Right cardiac atrium (tissue), 5 donors: Measurements from ENCODE around the gene EFCC1. TPM values are rescaled to one million over a fixed set of nuclear protein-coding genes. Genes with fewer than 3 reads are reported as not detected.

ENCODE experiments used
- ATAC-seq, 2 donors: fragments of 200-7000 bp; cut with Tn5 transposase; one replicate each; pipeline versions ENCODE4 v1.8.0 to v1.9.1; 2020; ENCODE audit warnings: moderate library complexity in 2 of 2, mild to moderate bottlenecking in 1 of 2
- DNase-seq, 3 donors: peaks; one replicate each; pipeline ENCODE4 v3.0.0-alpha.2; 2020
- H3K27ac ChIP-seq: one replicate; pipeline ENCODE4 v1.5.1; 2013; ENCODE audit warnings: mild to moderate bottlenecking, low read length, control low read depth, moderate library complexity
- H3K27me3 ChIP-seq: one replicate; pipeline ENCODE4 v1.6.1; 2013; ENCODE audit not compliant: control insufficient read depth, insufficient read depth
- H3K4me1 ChIP-seq: one replicate; pipeline ENCODE4 v1.6.1; 2013; ENCODE audit warnings: low read length; ENCODE audit not compliant: control insufficient read depth, insufficient read depth
- H3K4me3 ChIP-seq: one replicate; pipeline ENCODE4 v1.5.1; 2013; ENCODE audit warnings: low read length, control low read depth
- H3K9me3 ChIP-seq: one replicate; pipeline ENCODE4 v1.6.1; 2013; ENCODE audit warnings: low read length; ENCODE audit not compliant: control insufficient read depth
- WGBS: extraction: QIAGEN DNeasy Blood & Tissue Kit; methylation state at CpG from one replicate; pipeline ENCODE4 v1.1.7; 2013; 5-methylcytosine and 5-hydroxymethylcytosine counted together
- intact Hi-C, 4 donors: fragments of 100-400 bp; cut with DNase I; formaldehyde crosslinking; loops; one replicate each; pipeline versions ENCODE4 v1.11.0 to v1.14.0; 2022 to 2023
- polyA plus RNA-seq: library from polyadenylated mRNA; stranded (reverse); fragments of 200-250 nt; gene quantifications from one replicate; pipeline ENCODE4 v1.2.3, GENCODE V29; 2013
- total RNA-seq, 4 donors: library from RNA; stranded (reverse); fragmentation: NEBNext Ultra II Directional; extraction: Animal tissue kit (Norgen Biotek cat#: 25700); gene quantifications; one replicate each; pipeline ENCODE4 v1.2.1, GENCODE V29; 2021
- donor health status: healthy with polysubstance abuse.
- donor health status: DM: no; HTN: yes; CAD: no.
- donor health status: DM: no; HTN: no; CAD: no.
- donor health status: DM: no; HTN: yes; CAD: no; lungs with severe emphysema.
- donor health status: DM: yes; HTN: yes; CAD: no.

The EFCC1 gene
- total and polyA plus RNA-seq, 5 donors = 0.69 to 1.2 (median 1.1) TPM

DNA sequence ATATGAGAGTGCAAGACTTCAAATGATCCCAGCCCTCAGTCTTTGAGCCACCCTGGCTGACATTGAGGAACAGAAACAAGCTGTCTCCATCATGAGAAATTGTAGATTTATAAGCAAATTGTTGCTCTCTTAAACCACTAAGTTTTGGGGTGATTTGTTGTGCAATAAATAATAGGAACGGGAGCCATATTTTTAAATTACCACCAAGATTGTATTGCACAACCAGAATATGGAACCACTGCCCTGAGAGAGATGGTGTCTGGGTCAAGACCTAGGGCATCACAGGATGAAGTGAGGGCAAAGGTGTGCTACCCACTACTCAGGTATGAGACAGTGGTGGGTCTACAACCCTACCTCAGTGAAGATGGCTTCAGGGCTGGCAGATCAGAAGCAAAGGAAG lies 4.9 kb upstream of the EFCC1 start:
- H3K27ac ChIP-seq = no peak overlapping the region
- DNase-seq = no peak
- 89% methylated on average over 1 of the region's 1 CpG for WGBS
- intact Hi-C loops = no loop called here
- H3K4me1 ChIP-seq = no peaks in the 10 kb centered on the region
- H3K9me3 ChIP-seq = no peaks in the 10 kb centered on the region
- no peak for ATAC-seq
- H3K4me3 ChIP-seq = no peak overlapping the region
- H3K27me3 ChIP-seq = no peaks in the 10 kb centered on the region

DNA sequence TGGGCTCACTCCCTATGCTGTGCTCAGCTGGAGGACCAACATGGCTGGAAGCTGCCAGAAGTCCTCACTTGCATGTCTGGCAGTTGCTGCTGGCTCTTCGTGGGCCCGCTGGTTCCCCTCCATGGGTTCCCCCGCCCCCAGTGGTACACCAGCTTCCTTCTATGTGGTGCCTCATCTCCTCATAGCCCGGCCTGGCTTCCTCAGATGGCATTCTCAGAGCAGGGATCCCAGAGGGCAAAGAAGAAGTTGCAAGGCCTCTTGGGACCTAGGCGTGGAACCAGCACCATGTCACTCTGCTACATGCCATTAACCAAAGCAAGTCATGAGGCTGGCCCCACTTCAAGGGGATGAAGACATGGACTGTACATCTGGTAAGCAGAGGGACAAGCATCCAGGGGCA lies 4.4 kb upstream of the EFCC1 start:
- Histone ChIP-seq H3K27ac (no peak overlapping the region), H3K9me3 (no peaks in the 10 kb centered on the region), H3K4me1 (no peaks in the 10 kb centered on the region), H3K4me3 (no peak overlapping the region), H3K27me3 (no peaks in the 10 kb centered on the region)
- no peak for ATAC-seq
- intact Hi-C loops = no loop called here
- 83% methylated on average over 5 of the region's 5 CpGs for WGBS
- DNase-seq = no peak

DNA sequence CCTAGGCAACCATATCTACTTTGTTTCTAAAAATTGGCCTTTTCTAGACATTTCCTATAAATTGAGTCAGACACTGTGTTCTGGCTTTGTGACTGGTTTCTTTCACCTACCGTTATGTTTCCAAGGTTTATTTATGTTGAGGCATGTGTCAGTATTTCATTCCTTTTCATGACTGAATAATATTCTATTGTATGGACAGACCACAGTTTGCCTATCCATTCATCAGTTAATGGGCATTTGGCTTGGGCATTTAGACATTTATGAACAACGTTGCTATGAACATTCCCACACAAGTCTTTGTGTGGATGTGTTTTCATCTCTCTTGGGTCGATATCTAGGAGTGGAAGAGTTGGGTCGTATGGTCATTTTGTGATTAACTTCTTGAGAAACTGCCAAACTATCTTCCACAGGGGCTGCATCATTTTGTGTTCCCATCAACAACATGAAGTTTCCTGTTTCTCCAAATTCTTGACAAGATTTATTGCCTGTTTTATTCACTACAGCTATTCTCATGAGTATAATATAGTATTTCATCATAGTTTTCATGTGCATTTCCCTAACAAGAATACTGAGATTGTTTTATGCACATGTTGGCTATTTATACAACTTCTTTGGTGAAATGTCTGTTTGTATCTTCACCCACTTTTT lies 3.5 kb upstream of the EFCC1 start:
- DNase-seq = no peak
- intact Hi-C loops = no loop called here
- 56% methylated on average over 4 of the region's 4 CpGs for WGBS
- no peak for ATAC-seq
- Histone ChIP-seq H3K27ac (no peak overlapping the region), H3K4me1 (no peaks in the 10 kb centered on the region), H3K4me3 (no peak overlapping the region), H3K9me3 (no peaks in the 10 kb centered on the region), H3K27me3 (no peaks in the 10 kb centered on the region)

DNA sequence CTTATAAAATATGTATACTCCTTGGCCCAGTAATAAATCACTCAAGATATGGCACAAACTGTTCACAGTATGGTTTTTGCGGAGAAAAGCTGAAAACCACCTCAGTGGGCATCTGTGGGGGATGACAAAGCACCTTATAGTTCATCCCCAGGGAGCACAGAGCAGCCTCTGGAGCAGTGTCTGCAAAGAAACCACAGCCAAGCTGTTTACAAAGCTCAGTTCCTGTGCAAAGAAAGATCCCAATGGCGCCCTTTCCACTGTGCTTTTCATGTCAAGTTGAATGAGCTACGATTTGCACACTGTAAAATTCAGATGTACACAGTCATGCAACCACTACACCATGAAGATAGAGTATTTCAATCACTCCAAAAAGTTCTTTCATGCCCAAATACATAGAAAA lies 2.5 kb upstream of the EFCC1 start:
- WGBS = 82% methylated on average over 3 of the region's 3 CpGs
- DNase-seq (no peak), ATAC-seq (no peak)
- no peaks in the 10 kb centered on the region for H3K4me1 ChIP-seq
- intact Hi-C loops = no loop called here
- H3K27ac ChIP-seq = no peak overlapping the region
- no peaks in the 10 kb centered on the region for H3K9me3 ChIP-seq
- H3K27me3 ChIP-seq = no peaks in the 10 kb centered on the region
- H3K4me3 ChIP-seq = no peak overlapping the region

DNA sequence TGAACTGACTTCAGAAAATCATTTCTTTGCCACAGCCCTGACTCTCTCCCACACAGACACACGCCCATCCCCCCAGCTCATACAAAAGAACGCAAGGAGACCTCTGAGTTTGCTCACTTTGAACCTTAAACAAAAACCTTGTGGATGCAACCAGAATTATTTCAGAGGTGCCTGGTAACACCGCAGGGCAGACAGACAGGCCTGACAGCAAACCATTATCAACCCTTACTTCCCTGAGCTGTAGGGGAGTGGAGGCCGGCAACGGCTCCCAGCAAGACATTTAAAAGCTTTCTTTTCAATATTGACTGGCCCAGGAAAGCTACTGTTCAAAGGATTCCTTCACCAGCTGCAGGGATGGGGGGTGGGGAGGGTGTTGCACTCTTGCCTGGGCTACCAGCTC lies 2.0 kb upstream of the EFCC1 start:
- H3K4me3 ChIP-seq = no peak overlapping the region
- ATAC-seq (no peak), DNase-seq (no peak)
- no peak overlapping the region for H3K27ac ChIP-seq
- no peaks in the 10 kb centered on the region for H3K27me3 ChIP-seq
- intact Hi-C loops = no loop called here
- no peaks in the 10 kb centered on the region for H3K4me1 ChIP-seq
- H3K9me3 ChIP-seq = no peaks in the 10 kb centered on the region
- WGBS = 74% methylated on average over 5 of the region's 5 CpGs

DNA sequence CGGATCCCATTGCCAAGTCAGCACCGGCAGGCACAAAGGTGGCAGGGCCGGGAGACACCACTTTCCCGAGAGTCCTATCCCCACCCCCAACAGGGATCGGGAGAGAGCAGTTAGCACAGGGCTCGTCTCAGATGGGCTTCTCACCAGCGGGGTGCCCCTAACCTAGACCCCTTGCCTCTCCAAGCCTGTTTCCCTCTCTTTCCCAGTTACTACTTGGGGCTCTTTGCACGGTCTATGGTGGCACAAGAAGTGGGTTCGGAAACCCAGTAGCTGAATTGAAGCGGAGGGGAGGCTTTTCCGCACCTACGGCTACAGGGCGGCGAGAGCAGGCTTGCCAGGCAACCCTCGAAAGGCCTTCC lies 383 bp upstream of the EFCC1 start:
- DNase-seq (no peak), ATAC-seq (peak; percentile 7 to 20)
- Histone ChIP-seq H3K4me3 (peak overlapping the region; percentile 52), H3K27ac (peak overlapping the region; percentile 34), H3K27me3 (no peaks in the 10 kb centered on the region), H3K4me1 (no peaks in the 10 kb centered on the region), H3K9me3 (no peaks in the 10 kb centered on the region)
- intact Hi-C loops = no loop called here
- WGBS = 13% methylated on average over 15 of the region's 15 CpGs

DNA sequence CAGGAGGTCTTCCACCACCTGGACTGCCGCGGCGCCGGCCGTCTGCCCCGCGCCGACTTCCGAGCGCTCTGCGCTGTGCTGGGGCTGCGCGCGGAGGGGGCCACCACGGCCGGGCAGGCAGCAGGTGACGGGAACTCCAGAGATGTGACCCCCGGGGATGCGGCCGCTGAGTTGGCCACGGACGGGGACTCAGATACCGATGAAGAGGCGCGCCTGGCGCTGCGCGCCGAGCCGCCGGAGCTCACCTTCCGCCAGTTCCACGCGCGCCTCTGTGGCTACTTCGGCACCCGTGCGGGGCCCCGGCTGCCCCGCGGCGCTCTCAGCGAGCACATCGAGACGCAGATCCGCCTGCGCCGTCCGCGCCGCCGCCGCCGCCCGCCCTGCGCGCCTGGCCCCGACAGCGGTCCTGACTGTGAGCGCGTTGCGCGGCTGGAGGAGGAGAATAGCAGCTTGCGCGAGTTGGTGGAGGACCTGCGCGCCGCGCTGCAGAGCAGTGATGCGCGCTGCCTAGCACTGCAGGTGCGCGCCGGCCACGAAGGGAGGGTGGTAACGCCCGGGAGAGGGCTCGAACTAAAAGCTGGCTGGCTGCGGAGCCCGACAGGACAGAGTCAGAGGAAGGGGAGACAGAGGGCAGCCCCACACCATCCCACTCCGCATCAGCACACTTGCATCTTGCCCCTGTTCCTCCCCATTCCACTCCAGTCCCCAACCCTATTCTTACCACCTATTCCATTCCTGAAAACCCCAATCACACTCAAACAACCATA lies 885 bp downstream of the EFCC1 start:
- Histone ChIP-seq H3K27me3 (no peaks in the 10 kb centered on the region), H3K4me3 (peak overlapping the region; percentile 52), H3K9me3 (no peaks in the 10 kb centered on the region), H3K4me1 (no peaks in the 10 kb centered on the region), H3K27ac (no peak overlapping the region)
- ATAC-seq (peak in 1 of 2 donors; percentile 13), DNase-seq (peak in 1 of 3 donors; percentile 71)
- 2% methylated on average over 81 of the region's 81 CpGs for WGBS
- intact Hi-C loops = no loop called here

DNA sequence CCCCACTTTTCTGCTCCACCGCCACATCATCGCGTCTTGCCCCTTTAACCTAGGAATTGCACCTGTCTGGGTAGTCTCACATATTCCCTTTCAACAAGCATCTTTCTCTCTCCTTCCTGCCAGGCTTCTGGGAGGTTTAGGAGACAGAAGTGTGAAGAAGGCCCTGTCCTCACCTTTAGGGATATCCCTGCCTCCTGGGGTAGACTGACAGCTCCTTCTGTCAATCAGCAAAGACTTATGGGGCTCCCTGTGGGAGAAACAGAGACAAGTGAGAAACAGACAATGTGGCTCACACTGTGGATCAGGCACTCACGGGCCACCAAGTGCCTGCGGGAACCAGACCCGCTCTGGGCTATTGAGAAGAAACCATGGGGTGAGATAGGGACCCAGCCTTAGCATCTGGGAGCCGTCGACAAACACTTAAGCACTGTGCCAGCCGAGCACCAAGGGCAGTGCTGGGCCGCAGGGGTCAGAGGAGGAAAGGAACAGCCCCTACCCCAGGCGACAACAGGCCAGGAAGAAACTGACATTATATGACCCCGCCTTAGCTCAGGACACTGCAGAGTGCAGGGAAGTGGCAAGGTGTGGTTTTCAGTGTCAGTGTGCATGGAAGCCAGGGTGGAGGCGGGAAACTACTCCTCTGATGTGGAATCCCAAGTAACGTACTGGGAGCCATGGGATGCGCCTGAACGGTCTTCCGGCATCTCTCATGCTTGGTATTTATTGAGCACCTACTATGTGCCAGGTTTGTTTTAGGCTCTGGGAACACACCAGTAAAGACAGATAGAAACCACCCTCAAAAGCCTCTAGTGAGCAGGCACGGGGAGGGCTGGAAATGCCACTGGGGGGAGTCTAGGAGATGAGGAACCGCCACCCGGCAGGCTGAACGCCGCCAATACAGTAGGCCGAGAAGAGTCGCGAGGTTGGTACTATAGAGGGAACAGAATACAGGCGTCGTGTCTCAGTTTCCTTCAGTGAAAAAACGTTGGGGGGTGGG lies 1.8 kb downstream of the EFCC1 start:
- ATAC-seq = no peak
- Histone ChIP-seq H3K9me3 (no peaks in the 10 kb centered on the region), H3K27ac (no peak overlapping the region), H3K4me3 (no peak overlapping the region), H3K4me1 (no peaks in the 10 kb centered on the region), H3K27me3 (no peaks in the 10 kb centered on the region)
- DNase-seq = no peak
- 51% methylated on average over 28 of the region's 28 CpGs for WGBS
- intact Hi-C loops = no loop called here

DNA sequence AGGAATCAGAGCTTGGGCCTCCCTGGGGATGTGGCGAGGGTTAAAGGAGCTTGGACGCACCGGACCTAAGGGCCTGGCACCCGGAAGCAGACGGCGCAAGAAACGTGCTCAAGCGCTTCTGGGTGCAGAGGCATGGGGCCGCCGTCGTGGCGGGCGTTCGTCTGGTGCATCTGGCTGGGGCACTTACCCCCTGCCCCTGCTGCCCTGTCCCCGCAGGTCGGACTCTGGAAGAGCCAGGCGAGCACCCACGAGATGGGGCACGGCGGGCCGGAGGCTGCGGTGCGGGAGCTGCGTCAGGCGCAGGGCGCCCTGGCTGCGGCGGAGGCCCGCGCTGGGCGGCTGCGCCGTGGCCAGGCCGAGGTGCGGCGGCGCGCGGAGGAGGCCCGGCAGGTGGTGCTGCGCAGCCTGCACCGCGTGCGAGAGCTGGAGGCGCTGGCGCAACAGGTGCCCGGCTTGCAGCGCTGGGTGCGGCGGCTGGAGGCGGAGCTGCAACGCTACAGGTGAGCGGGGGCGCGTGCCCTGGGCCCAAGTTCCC lies 2.5 kb downstream of the EFCC1 start:
- intact Hi-C loops = no loop called here
- ATAC-seq (peak in 1 of 2 donors; percentile 7), DNase-seq (peak in 2 of 3 donors; percentile 62 to 65)
- 32% methylated on average over 55 of the region's 55 CpGs for WGBS
- no peak overlapping the region for H3K27ac ChIP-seq
- no peaks in the 10 kb centered on the region for H3K9me3 ChIP-seq
- no peaks in the 10 kb centered on the region for H3K4me1 ChIP-seq
- no peak overlapping the region for H3K4me3 ChIP-seq
- no peaks in the 10 kb centered on the region for H3K27me3 ChIP-seq

DNA sequence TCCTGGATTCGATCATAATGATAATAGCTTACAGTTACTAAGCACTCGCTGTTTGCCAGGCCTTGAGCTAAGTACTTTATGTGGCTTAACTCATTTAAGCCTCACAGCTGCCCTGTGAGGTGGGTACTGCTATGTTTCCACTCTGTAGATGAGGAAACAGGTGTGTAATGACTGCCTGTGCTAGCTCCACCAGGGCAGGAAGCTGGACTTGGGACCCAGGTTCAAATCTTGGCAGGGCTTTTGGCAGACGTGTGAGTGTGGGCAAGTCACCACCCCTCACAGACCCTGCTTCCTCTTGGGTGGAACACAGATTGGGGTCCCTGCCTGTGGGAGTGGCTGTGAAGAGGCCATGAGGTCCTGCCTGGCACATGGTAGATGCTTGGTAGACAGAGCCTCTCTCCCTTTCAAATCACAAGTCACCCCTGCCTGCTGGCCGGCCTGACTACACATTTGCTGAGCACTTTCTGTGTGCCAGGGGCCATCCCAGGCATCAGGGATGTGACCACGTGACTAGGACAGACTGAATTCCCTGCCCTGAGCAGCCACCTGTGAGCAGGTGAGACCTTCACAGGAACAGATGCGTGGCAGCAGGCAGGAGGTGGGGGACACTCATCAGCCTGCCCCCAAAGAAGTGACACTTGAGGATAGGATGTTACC lies 3.7 kb downstream of the EFCC1 start:
- Histone ChIP-seq H3K27ac (no peak overlapping the region), H3K27me3 (no peaks in the 10 kb centered on the region)
- intact Hi-C loops = no loop called here

More for the DNA sequence above, 3.7 kb downstream of the EFCC1 start:
- H3K4me1 ChIP-seq = no peaks in the 10 kb centered on the region
- DNase-seq (no peak), ATAC-seq (no peak)
- WGBS = 79% methylated on average over 6 of the region's 6 CpGs
- H3K9me3 ChIP-seq = no peaks in the 10 kb centered on the region
- H3K4me3 ChIP-seq = no peak overlapping the region
